Prostate gland (tissue), 2 donors: Measurements from ENCODE around the gene SUSD5.

ENCODE experiments used
- CTCF ChIP-seq, 4 experiments: fragments of 200-600 bp in 2 of 4; fragments of 450-650 bp in 2 of 4; sonication (generic) in 2 of 4; IDR thresholded peaks; 1 replicate in 3 of 4; 2 replicates in 1 of 4; pipeline ENCODE4 v1.5.1; 2016 to 2019; ENCODE audit warnings: antibody characterized with exemption in 4 of 4, mild to moderate bottlenecking in 2 of 4, moderate library complexity in 2 of 4
- POLR2A ChIP-seq: fragments of 450-650 bp; IDR thresholded peaks from one replicate; pipeline ENCODE4 v1.6.1; 2016; ENCODE audit warnings: antibody characterized with exemption, mild to moderate bottlenecking
- POLR2AphosphoS5 ChIP-seq: sonication (generic); formaldehyde crosslinking; IDR thresholded peaks from one replicate; pipeline ENCODE4 v1.6.1; 2017; ENCODE audit warnings: antibody characterized with exemption

GRCh38 chr3:33237439-33237838 lies 18.8 kb upstream of the SUSD5 start:
- TF ChIP-seq POLR2AphosphoS5 (no peak), POLR2A (no peak), CTCF (IDR thresholded peaks at IDR 0.05) (no peak)
